HepG2 (cell line): ENCODE results near the gene SETD2. TPM values are rescaled to one million over a fixed set of nuclear protein-coding genes. Genes with fewer than 3 reads are reported as not detected.

Source experiments
- ATAC-seq: fragments of 200-7000 bp; cut with Tn5 transposase; 3 replicates; pipeline ENCODE4 v1.9.1; 2020; ENCODE audit warnings: mild to moderate bottlenecking, moderate library complexity
- BruUV-seq: library from RNA; stranded (reverse); fragments of 400-500 nt; replicated peaks from 2 replicates; lab custom pipeline; 2021; lab: Mats Ljungman, UMichigan
- CTCF ChIA-PET: fragments of 300-600 bp; formaldehyde crosslinking; extraction: SDS; loops from one replicate; lab custom pipeline; 2021; ENCODE audit warnings: low total read pairs, inconsistent platforms, low intra/inter-chr PET ratio; lab: Yijun Ruan, JAX
- POLR2A ChIA-PET: fragments of 350-600 bp; sonication (Branson Sonifier 250); formaldehyde crosslinking; loops from one replicate; lab custom pipeline; 2020; ENCODE audit warnings: antibody characterized with exemption, inconsistent platforms; lab: Yijun Ruan, JAX
- DNase-seq: peaks from one replicate; pipeline ENCODE4 v3.0.0-alpha.2; 2015; ENCODE audit warnings: low spot score
- FAIRE-seq: peaks from 3 replicates; lab custom pipeline; 2011; peaks lifted over from hg19 to GRCh38; lab: Jason Lieb, UNC
- H2AFZ ChIP-seq: one replicate; pipeline ENCODE4 v1.6.1; 2011; ENCODE audit warnings: low read length, inconsistent platforms
- H3K27ac ChIP-seq: fragments of 300-600 bp; 3 replicates; pipeline ENCODE4 v1.8.0; 2011; ENCODE audit warnings: mixed run types, mild to moderate bottlenecking, mixed read lengths, low read length, inconsistent platforms; ENCODE audit not compliant: insufficient read depth; ENCODE audit errors: extremely low read length
- H3K27me3 ChIP-seq, 2 experiments: fragments of 200-600 bp in 1 of 2; 2 replicates in 1 of 2; 3 replicates in 1 of 2; pipeline versions ENCODE4 v1.6.0 to v1.8.0; 2011; ENCODE audit warnings: low read length in 2 of 2, mild to moderate bottlenecking in 2 of 2, moderate library complexity in 2 of 2, inconsistent platforms in 1 of 2; ENCODE audit not compliant: insufficient read depth in 2 of 2, control insufficient read depth in 1 of 2
- H3K36me3 ChIP-seq, 2 experiments: fragments of 200-600 bp in 1 of 2; replicated peaks in 1 of 2; 2 replicates in 1 of 2; 3 replicates in 1 of 2; pipeline versions ENCODE4 v1.5.1 to v1.8.0; 2011; ENCODE audit warnings: low read length in 2 of 2, inconsistent platforms in 1 of 2; ENCODE audit not compliant: insufficient read depth in 2 of 2, control insufficient read depth in 1 of 2
- H3K4me1 ChIP-seq: 2 replicates; pipeline ENCODE4 v1.5.1; 2012; ENCODE audit warnings: low read length, inconsistent platforms; ENCODE audit not compliant: insufficient read depth
- H3K4me2 ChIP-seq: 2 replicates; pipeline ENCODE4 v1.6.0; 2011; ENCODE audit warnings: low read depth, low read length, inconsistent platforms
- H3K4me3 ChIP-seq, 3 experiments: fragments of 200-600 bp in 1 of 3; sonication (generic), shearing (Covaris generic) in 1 of 3; replicated peaks in 1 of 3; 2 replicates each; pipeline ENCODE4 v1.5.1; 2011 to 2016; ENCODE audit warnings: low read length in 3 of 3, inconsistent platforms in 2 of 3, low read depth in 2 of 3, mild to moderate bottlenecking in 2 of 3, control low read depth in 1 of 3, mixed read lengths in 1 of 3; ENCODE audit not compliant: insufficient read depth in 1 of 3
- H3K79me2 ChIP-seq: one replicate; pipeline ENCODE4 v1.6.1; 2011; ENCODE audit warnings: low read length, inconsistent platforms; ENCODE audit not compliant: insufficient read depth
- H3K9ac ChIP-seq: 2 replicates; pipeline ENCODE4 v1.6.0; 2011; ENCODE audit warnings: mild to moderate bottlenecking, low read depth, low read length, inconsistent platforms; ENCODE audit not compliant: insufficient read depth
- H3K9me3 ChIP-seq: 2 replicates; pipeline ENCODE4 v1.5.1; 2012; ENCODE audit warnings: mild to moderate bottlenecking, low read length
- H4K20me1 ChIP-seq: 2 replicates; pipeline ENCODE4 v1.6.0; 2011; ENCODE audit warnings: inconsistent platforms, mild to moderate bottlenecking, low read length, moderate library complexity; ENCODE audit not compliant: insufficient read depth
- HOXA7 ChIP-seq: sonication (generic); formaldehyde crosslinking; IDR thresholded peaks from 2 replicates; pipeline ENCODE4 v1.8.1; 2022; ENCODE audit warnings: mild to moderate bottlenecking, missing genetic modification reagents, moderate library complexity
- KDM5A ChIP-seq: fragments of 200-600 bp; sonication (generic); IDR thresholded peaks from 2 replicates; pipeline ENCODE4 v1.7.0; 2018; ENCODE audit warnings: antibody characterized with exemption, mild to moderate bottlenecking, low read length, borderline replicate concordance
- MAFF ChIP-seq: IDR thresholded peaks from 2 replicates; pipeline ENCODE4 v1.6.1; 2011; ENCODE audit warnings: low read depth, low read length, improper control_type of control experiment
- PHF20 ChIP-seq: sonication (generic); formaldehyde crosslinking; IDR thresholded peaks from 2 replicates; pipeline ENCODE4 v1.5.0; 2020; ENCODE audit warnings: mild to moderate bottlenecking, missing genetic modification reagents
- SCMH1 ChIP-seq: sonication (generic); formaldehyde crosslinking; IDR thresholded peaks from 2 replicates; pipeline ENCODE4 v1.9.0; 2021; ENCODE audit warnings: missing genetic modification reagents, mild to moderate bottlenecking, borderline replicate concordance
- ZNF776 ChIP-seq: sonication (generic); formaldehyde crosslinking; IDR thresholded peaks from 2 replicates; pipeline ENCODE4 v1.4.0; 2020; ENCODE audit warnings: mild to moderate bottlenecking, missing genetic modification reagents
- ZNF879 ChIP-seq: sonication (generic); formaldehyde crosslinking; IDR thresholded peaks from 2 replicates; pipeline ENCODE4 v1.8.1; 2023; ENCODE audit warnings: missing genetic modification reagents
- WGBS: methylation state at CpG from one replicate; pipeline ENCODE4 v1.1.6; 2017; ENCODE audit warnings: low lambda C conversion rate; 5-methylcytosine and 5-hydroxymethylcytosine counted together
- in situ Hi-C: cut with HindIII; loops from 2 replicates; pipeline ENCODE4 v1.10.0; 2017; ENCODE audit warnings: low pct_unique_long_range_greater_than_20kb; ENCODE audit not compliant: extremely low pct_ligation_motif_present
- intact Hi-C: fragments of 100-400 bp; cut with micrococcal nuclease; formaldehyde crosslinking; loops from one replicate; pipeline ENCODE4 v1.10.0; 2022; ENCODE audit not compliant: unreplicated experiment
- polyA plus RNA-seq, 8 experiments: library from polyadenylated mRNA; depleted of rRNA in 3 of 8; stranded (reverse) in 7 of 8; unstranded in 1 of 8; fragments of >200 nt; fragmentation: Illumina TruSeq in 4 of 8; extraction: Trizol in 4 of 8; gene quantifications; 2 replicates each; pipeline versions ENCODE4 v1.2.1 to v1.2.3, GENCODE V29; 2011 to 2016; ENCODE audit warnings: low read depth in 4 of 8, missing spikeins in 1 of 8, mixed read lengths in 1 of 8; ENCODE audit not compliant: insufficient read depth in 1 of 8
- total RNA-seq, 5 experiments: library from RNA; depleted of rRNA; stranded (reverse); fragments of >200 nt; fragmentation: Illumina TruSeq; extraction: Trizol; gene quantifications; 2 replicates each; pipeline ENCODE4 v1.2.3, GENCODE V29; 2016; ENCODE audit warnings: low read depth in 1 of 5
- TF ChIP-seq, protein P1 (sequence below): sonication (generic); formaldehyde crosslinking; IDR thresholded peaks from 2 replicates; pipeline ENCODE4 v1.4.0; 2020; ENCODE audit warnings: missing genetic modification reagents
- TF ChIP-seq, protein P2 (sequence below): sonication (generic); formaldehyde crosslinking; IDR thresholded peaks from 2 replicates; pipeline ENCODE4 v1.8.1; 2022; ENCODE audit warnings: low read depth, mild to moderate bottlenecking, missing genetic modification reagents
- TF ChIP-seq, protein P3 (sequence below): sonication (generic); formaldehyde crosslinking; IDR thresholded peaks from 2 replicates; pipeline ENCODE4 v1.4.0; 2020; ENCODE audit warnings: missing genetic modification reagents
- TF ChIP-seq, protein P4 (sequence below): sonication (generic); formaldehyde crosslinking; IDR thresholded peaks from 2 replicates; pipeline ENCODE4 v1.5.0; 2020; ENCODE audit warnings: missing genetic modification reagents
- TF ChIP-seq, protein P5 (sequence below): IDR thresholded peaks from 2 replicates; pipeline ENCODE4 v1.6.1; 2012; ENCODE audit warnings: low read length, improper control_type of control experiment

The SETD2 gene
- total and polyA plus RNA-seq, 2 of the 13 experiments (the other 11 are each of a cell fraction or from before 2014, with no cell fraction given), result 14.2 to 24.2 TPM

DNA sequence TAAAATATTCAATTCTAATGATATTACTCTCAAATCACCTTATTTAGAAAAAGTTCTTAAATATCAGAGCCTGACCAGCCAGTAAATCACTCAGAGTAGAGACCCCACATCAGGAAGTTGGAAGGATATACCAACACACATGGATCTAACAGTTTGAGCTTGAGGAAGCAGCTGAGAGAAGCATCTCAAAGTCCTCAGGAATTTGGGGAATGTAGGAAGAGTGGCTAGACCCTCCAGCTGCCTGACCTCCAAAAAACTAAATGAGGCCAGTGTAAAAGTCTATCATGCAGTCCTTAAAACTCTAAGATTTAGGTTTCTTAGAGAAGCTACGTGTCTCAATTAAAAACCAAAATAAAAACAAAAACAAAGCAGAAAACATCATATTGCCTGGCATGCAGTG is 55.4 kb downstream of the SETD2 start:
- intact Hi-C loops, result no loop called here
- H3K4me3 ChIP-seq, result no peak overlapping the region
- in situ Hi-C loops, result no loop called here
- TF ChIP-seq SCMH1 (no peak), ZNF776 (CRISPR knock-in tag) (no peak), HOXA7 (no peak), KDM5A (no peak), ZNF879 (CRISPR knock-in tag) (no peak), MAFF (no peak), PHF20 (CRISPR knock-in tag) (no peak)
- TF ChIP-seq, protein P1, sequence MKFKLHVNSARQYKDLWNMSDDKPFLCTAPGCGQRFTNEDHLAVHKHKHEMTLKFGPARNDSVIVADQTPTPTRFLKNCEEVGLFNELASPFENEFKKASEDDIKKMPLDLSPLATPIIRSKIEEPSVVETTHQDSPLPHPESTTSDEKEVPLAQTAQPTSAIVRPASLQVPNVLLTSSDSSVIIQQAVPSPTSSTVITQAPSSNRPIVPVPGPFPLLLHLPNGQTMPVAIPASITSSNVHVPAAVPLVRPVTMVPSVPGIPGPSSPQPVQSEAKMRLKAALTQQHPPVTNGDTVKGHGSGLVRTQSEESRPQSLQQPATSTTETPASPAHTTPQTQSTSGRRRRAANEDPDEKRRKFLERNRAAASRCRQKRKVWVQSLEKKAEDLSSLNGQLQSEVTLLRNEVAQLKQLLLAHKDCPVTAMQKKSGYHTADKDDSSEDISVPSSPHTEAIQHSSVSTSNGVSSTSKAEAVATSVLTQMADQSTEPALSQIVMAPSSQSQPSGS (CRISPR knock-in tag), result no peak
- TF ChIP-seq, protein P2, sequence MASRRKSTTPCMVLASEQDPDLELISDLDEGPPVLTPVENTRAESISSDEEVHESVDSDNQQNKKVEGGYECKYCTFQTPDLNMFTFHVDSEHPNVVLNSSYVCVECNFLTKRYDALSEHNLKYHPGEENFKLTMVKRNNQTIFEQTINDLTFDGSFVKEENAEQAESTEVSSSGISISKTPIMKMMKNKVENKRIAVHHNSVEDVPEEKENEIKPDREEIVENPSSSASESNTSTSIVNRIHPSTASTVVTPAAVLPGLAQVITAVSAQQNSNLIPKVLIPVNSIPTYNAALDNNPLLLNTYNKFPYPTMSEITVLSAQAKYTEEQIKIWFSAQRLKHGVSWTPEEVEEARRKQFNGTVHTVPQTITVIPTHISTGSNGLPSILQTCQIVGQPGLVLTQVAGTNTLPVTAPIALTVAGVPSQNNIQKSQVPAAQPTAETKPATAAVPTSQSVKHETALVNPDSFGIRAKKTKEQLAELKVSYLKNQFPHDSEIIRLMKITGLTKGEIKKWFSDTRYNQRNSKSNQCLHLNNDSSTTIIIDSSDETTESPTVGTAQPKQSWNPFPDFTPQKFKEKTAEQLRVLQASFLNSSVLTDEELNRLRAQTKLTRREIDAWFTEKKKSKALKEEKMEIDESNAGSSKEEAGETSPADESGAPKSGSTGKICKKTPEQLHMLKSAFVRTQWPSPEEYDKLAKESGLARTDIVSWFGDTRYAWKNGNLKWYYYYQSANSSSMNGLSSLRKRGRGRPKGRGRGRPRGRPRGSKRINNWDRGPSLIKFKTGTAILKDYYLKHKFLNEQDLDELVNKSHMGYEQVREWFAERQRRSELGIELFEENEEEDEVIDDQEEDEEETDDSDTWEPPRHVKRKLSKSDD, result no peak
- TF ChIP-seq, protein P3, sequence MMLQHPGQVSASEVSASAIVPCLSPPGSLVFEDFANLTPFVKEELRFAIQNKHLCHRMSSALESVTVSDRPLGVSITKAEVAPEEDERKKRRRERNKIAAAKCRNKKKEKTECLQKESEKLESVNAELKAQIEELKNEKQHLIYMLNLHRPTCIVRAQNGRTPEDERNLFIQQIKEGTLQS, result no peak
- TF ChIP-seq, protein P4, sequence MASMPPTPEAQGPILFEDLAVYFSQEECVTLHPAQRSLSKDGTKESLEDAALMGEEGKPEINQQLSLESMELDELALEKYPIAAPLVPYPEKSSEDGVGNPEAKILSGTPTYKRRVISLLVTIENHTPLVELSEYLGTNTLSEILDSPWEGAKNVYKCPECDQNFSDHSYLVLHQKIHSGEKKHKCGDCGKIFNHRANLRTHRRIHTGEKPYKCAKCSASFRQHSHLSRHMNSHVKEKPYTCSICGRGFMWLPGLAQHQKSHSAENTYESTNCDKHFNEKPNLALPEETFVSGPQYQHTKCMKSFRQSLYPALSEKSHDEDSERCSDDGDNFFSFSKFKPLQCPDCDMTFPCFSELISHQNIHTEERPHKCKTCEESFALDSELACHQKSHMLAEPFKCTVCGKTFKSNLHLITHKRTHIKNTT (CRISPR knock-in tag), result no peak
- TF ChIP-seq, protein P5, sequence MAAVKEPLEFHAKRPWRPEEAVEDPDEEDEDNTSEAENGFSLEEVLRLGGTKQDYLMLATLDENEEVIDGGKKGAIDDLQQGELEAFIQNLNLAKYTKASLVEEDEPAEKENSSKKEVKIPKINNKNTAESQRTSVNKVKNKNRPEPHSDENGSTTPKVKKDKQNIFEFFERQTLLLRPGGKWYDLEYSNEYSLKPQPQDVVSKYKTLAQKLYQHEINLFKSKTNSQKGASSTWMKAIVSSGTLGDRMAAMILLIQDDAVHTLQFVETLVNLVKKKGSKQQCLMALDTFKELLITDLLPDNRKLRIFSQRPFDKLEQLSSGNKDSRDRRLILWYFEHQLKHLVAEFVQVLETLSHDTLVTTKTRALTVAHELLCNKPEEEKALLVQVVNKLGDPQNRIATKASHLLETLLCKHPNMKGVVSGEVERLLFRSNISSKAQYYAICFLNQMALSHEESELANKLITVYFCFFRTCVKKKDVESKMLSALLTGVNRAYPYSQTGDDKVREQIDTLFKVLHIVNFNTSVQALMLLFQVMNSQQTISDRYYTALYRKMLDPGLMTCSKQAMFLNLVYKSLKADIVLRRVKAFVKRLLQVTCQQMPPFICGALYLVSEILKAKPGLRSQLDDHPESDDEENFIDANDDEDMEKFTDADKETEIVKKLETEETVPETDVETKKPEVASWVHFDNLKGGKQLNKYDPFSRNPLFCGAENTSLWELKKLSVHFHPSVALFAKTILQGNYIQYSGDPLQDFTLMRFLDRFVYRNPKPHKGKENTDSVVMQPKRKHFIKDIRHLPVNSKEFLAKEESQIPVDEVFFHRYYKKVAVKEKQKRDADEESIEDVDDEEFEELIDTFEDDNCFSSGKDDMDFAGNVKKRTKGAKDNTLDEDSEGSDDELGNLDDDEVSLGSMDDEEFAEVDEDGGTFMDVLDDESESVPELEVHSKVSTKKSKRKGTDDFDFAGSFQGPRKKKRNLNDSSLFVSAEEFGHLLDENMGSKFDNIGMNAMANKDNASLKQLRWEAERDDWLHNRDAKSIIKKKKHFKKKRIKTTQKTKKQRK, result no peak
- no peaks in the 10 kb centered on the region for H3K9me3 ChIP-seq
- H3K4me1 ChIP-seq, result peaks cover 13% of the 10 kb centered on the region
- 100% methylated on average over 1 of the region's 1 CpG for WGBS
- no peaks in the 10 kb centered on the region for H3K79me2 ChIP-seq
- H3K36me3 ChIP-seq, result peaks cover 11 to 47% of the 10 kb centered on the region in 2 experiments
- H3K9ac ChIP-seq, result no peak overlapping the region
- POLR2A ChIA-PET, result no interaction called here
- no TSS peak for BruUV-seq
- H3K27me3 ChIP-seq, result no peaks in the 10 kb centered on the region
- H2AFZ ChIP-seq, result no peak overlapping the region
- H3K27ac ChIP-seq, result no peak overlapping the region
- no peak for FAIRE-seq
- ATAC-seq, result no peak
- H3K4me2 ChIP-seq, result no peak overlapping the region
- DNase-seq, result no peak
- CTCF ChIA-PET, result no interaction called here
- peaks cover 4% of the 10 kb centered on the region; the same call in 1 of the 2 replicates for H4K20me1 ChIP-seq
